Measurements from ENCODE around the gene ATP6V1F. TPM values are rescaled to one million over a fixed set of nuclear protein-coding genes. Genes with fewer than 3 reads are reported as not detected.

Gene ATP6V1F
- total RNA-seq, 1 experiment from 2014 or later, result 234 TPM

DNA sequence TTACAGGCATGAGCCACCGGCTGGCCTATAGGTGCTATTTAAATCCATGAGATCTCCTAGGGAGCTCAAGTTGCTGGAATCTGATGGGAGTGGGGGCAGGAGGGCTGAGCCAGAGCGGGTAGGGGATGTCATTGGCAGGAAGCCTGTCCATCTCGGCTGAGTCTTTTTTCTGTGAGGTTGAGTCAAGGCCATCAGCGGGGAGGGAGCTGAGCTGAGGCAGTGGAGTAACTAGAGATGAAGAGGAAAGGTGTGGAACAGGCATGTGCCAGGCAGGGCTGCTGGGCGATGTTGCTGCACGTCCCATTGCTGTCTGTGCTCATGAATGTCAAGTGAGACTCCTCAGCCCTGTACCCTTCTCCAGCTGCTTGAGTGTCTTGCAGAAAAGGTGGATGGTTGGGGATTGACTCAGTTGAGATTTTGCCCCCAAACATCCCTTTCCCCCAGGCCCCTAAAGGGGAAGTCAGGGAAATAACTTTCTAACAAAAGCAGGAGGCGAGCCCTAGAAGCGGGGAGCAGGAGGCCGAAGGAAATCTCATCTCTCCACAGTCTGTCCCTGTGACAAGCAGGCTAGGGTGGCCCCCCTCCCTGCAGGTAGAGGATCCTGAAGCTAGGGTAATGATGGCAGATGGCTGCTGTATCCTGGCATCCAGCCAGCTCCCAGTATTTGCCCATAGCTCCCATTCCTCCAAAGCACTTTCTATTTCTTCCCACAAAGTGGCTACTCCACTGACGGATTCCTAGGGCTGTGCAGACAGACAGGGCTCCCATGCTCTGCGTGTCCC, 5.4 kb downstream of the ATP6V1F start:
- DNase-seq (ENCODE audit: low read depth), result no peak

DNA sequence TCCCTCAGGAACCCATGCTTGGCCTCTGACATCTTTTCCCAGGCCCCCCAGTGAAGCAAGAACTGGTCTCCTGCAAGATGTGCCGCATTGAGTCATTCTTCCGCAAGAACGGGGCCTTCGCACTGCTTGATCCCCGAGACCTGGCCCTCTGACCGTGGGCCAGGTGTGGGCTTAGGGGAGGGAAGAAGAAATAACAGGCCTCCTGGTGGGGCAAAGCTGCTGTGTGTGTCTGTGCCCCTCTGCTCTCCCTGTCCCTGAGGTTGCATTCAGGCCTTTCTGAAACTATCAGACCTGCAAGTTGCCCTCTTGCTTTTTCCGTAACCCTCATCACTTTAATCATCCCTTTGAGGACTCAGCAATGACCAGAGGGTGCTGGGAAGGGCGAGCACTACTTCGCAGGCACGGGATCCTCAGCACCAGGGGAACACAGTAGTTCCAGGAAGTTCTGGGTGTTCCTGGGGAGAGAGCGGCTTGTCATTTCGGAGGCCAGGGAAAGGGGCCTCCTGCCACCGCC, 6.0 kb downstream of the ATP6V1F start:
- DNase-seq (ENCODE audit: low read depth), result no peak

DNA sequence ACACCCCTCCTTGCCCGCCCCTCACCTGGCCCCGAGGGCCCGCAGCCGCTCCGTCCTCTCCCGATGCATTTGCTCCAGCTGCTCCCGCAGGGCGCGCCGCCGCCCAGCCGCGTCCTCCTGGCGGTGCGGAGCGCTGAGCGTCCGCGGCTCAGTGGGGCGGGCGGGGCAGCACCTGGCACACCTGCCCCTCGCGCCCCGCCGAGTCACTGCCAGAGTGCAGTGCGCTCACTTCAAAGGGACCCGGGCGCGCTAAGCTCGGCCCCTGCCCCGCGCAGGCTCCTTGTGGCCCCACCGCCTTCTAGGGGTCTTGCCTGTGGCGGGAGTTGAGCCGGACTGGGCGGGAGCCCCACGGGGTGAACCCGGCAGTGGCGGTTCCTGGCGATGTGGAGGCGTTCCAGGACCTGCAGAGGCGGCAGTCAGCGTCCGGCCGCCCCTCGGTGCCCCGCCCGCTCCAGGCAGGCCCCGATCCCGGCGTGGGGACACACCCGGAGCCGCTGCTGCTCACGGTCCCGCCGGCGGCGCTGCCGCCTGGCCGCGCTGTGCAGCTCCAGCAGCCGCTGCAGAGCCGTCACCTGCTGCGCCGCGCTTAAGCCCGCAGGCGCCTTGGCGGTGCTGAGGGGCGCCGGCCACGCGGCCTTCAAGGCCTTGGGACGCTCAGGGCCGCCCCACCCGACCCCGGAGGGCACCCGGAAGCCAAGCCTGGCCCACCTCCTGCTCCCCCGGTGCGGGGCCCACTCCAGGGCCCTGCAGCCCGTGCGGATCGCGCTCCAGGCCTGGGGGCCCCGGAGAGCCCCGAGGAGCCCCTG, 6.7 kb downstream of the ATP6V1F start:
- DNase-seq (ENCODE audit: low read depth), result peak; percentile 35

DNA sequence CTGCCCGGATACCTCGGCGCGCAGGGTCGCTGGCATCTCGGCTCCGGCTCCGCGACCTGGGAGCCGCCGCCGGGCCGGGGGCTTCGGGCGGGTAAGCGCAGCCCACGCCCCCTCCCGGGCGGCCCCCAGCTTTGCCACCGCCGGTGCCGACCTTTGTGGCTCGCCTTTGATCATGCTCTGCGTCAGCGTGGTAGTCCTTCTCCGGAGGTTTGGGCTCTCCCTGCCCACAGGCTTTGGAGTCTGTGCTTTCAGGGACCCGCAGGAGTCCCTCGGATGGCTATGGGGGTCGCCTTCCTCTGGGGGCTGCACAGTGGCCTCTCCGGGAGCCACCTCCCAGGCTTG, 7.3 kb downstream of the ATP6V1F start:
- no peak for DNase-seq (ENCODE audit: low read depth)

DNA sequence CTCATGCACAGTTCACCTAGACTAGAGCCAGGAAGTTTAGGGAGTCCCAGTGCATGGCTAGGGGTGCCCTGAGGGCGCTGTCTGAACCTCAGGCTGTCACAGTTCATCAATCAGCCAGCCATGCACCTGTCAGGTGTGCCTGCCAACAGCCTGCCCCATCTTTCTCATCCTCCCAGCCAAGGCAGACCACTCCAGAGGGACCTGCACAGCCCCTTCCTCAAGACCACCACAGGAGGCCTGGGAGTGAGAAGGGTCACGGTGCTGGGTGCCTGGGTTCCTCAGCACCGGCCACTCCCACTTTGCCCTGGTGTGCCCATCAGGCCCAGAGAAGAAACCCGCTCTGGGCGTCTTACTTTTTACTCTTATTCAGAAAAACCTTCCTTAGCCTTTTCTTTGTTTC, 8.4 kb downstream of the ATP6V1F start:
- DNase-seq (ENCODE audit: low read depth), result no peak

DNA sequence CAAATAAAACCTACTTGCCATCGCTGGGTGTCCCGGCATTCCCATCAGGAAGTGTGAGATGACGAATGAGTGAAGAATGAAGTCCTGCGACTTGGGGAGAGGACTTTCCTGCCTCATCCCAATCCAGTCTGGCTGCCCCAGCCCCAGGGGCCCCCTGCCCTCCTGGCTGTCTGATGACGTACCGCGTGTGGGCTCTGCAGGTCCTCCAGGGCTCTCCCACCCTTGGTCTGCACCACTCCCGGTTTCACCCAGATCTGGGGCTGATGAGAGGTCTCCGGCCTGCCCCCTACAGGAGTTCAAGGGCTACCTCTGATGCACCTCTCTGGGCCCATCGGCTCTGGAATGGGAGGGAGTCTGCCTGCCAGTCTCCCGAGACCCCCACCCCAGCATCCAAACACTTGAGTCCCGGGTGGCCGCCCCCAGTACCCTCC, 9.8 kb downstream of the ATP6V1F start:
- DNase-seq (ENCODE audit: low read depth), result peak; percentile 19

DNA sequence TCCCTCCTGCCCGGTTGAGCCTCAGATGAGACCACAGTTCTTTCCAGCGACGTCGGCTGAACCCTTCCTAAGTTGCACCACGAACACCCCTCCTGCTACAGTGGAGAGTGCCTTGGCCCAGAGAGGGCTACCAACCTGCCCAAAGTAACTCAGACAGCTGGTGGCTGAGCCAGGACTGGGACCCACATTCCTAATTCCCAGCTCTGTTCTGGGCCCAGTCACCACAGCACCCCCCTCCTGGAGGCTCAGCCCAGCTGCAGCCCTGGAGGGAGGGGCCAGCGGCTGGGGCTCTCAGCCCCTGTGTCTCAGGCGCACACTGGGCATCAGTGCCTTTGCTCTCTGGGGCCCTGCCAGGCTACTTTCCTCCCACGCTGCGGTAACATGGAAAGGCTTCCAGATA, 10.6 kb downstream of the ATP6V1F start:
- DNase-seq (ENCODE audit: low read depth), result no peak

DNA sequence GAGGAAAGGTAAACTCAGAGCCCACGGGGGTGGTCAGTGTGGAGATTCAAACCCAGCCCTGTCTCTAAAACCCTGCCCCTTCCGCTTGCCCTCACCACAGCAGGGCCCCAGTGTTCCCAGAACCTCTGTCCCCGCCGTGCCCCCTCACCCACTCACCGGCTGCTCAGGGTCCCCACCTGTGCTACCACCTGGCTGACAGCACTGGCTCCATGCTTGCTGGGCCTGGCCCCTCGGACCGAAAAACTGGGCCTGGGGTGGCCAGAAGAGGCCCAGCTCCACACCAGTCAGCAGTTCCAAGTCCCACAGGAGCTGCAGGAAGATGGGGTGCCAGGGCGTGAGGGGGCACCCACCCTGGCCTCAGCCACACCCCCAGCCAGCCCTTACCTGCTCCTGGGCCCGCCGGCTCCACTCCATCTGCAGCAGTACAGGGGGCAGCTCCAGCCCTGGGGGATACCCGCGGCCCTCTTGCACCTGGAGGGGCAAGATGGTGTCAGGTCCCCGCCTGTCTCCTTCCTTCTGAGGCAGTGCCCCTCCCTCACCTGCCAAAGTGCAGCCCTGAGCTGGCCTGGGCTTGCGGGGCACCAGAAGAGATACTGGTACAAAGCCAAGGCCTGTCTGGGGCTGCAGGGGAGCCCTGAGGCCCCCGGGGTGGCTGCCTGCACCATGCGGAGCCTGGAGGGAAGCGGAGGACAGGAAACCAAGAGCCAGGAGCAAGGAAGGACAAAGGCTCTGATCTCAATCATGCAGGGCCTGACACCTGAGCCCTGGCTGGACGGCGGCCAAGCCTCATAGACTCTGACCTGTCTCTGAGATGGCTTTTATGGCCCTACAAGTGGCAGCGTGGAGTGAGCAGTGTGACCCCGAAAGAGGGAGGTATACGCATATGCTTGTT, 11.7 kb downstream of the ATP6V1F start:
- DNase-seq (ENCODE audit: low read depth), result no peak

DNA sequence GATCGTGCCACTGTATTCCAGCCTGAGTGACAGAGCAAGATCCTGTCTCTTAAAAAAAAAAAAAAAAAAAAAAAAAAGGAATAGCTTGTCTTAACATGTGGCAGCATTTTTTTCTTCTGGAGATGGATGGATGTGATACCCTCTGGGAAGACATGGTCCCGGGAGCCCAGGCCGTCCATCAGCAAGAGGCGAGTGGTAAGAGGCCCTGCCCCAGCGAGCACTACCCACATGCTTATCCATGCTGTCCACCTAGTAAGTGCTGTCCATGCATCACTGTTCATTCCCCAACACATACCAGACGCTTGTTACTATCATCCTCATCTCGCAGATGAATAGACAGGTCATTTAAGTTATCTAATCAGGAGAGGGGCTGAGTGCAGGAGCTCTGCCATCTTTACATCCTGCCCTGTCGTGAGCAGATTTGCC, 12.9 kb downstream of the ATP6V1F start:
- DNase-seq (ENCODE audit: low read depth), result no peak

DNA sequence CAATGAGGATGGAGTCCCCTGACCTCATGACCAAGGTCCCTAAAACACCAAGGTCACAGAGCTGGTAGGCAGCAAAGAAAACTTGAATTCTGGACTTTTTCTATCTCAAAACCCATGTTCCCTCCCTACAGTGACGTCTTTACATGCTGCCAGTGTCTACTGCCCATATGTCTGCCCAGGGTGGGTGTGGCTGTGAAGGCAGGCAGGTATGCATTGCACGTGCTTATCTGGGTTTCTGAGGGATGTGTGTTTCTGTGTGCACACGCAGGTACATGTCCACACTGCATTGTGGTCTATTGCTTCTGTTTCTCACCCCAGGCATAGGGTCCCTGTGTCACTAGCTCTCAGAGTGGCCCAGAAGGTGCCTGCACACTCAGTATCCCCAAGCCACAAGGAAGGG, 13.5 kb downstream of the ATP6V1F start:
- no peak for DNase-seq (ENCODE audit: low read depth)

DNA sequence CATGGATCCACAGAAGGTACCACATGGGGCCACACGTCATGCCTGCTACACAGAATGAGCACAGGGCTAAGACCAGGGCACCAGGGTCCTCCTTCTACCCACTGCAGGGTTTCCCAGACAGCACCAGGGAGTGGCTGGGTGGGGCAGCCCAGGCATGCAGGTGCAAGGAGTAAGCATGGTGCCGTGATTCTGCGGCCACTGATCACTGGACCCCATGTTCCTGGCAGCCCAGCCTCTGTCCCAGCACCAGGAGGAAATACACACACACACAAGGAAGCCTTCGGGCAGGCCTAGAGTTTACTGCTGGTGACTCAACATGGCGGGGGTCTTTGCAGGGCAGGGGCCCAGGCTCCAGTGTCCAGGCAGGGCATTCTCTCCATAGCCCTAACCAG, 13.9 kb downstream of the ATP6V1F start:
- no peak for DNase-seq (ENCODE audit: low read depth)

DNA sequence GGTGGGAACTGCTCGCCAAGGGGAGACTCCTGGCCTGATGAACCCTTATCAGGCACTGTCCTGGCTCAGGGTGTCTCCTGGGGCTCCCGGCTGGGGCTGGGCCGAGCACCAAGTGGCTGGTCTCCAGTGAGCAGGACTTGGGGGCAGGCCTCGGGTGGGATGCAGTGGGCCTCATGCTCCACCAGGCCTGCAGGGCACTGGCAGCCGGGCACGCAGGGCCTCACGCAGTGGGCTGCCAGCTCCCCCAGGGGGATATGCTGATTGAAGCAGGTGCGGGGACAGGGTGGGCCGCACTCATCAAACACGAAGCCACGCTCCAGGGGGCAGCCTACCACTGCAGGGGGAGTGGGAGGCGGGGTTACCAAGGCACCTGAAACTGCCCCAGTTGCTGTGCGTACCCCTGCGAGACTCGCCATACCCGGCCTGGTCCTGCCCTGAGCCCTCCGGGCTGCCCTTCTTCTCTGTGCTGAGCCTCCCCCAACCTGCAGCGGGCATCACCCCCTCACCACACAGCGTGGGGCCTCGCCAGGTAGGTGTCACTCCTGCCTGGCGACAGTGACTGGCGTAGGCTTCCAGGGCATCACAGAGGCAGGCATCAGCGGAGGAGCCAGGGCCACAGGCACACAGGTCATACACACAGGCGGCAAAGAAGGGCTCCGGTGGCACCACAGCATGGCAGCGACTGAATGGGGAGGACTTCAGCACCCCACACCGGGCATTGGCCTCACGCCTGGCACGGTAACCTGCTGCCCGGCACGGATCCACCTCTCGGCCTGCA, 14.5 kb downstream of the ATP6V1F start:
- DNase-seq (ENCODE audit: low read depth), result no peak

DNA sequence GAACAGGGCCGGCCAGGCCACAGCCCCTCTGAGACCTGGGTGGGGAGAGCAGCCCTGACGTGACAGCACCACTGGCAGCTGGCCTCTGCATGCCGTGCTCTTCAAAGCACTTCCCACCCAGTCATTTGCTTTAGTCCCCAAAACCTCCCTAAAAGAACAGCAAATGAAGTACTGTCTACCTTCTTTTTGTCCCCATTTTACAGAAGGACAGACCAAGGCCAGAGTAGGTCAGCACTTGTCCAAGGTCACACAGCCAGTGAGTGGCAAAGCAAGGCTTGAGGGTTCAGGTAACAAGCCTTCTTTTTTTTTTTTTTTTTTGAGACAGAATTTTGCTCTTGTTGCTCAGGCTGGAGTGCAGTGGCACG, 15.1 kb downstream of the ATP6V1F start:
- no peak for DNase-seq (ENCODE audit: low read depth)

DNA sequence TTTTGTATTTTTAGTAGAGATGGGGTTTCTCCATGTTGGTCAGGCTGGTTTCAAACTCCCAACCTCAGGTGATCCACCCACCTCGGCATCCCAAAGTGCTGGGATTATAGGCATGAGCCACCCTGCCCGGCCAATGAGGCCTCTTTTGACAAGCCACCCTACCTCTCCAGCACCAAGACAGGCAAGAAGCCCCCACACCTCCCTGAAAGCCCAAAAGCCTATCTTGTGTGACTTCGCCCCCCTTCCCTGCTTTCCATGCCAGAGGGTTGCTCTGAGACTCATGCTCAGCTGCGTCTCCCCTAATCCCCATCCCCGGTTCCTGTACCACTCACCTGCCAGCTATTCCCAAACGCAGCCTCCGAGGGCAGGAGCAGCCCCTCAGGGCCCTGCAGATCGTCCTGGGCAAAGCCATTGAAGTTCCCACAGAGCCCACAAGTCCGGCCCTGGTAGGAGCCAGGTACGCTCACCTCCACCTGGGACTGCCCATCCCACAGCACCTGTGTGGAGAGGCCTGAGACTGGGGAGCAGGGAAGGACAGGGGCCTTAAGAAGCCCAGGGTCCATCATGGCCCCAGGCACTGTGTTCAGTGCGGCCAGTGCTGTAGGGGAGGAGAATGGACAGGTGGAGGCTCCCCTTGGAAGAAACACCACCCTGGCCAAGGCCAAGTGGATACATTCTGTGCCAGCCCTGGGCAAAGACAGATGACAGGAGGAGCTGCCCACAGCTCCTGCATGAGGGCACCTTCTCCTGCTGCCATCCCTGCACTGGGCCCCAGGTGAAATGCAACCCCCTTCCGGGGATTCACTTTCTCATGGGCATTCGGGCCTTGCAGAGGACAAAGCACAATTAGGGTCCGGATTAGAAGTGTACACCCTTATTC, 15.8 kb downstream of the ATP6V1F start:
- no peak for DNase-seq (ENCODE audit: low read depth)

DNA sequence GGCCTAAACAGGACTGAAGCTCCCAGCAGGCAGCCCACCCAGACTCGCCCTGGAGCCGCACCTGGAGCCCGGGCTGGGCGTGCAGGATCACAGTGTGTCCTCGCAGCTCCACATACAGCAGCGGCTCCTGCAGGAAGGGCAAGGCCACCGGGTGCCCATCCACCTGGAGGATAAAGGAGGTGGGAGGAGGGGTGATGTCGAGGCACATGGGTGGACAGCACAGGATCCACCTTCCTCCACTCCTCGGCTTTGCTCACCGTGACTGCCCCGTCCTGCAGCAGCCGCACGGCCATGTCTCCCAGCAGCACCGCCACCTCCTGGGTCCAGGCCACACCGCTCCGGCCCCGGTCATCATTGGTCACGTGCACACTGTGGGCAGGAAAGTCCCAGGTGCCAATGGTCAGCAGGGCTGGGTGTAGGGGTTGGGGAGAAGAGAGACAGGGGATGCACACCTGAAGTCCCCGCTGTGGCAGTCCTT, 16.8 kb downstream of the ATP6V1F start:
- DNase-seq (ENCODE audit: low read depth), result no peak

DNA sequence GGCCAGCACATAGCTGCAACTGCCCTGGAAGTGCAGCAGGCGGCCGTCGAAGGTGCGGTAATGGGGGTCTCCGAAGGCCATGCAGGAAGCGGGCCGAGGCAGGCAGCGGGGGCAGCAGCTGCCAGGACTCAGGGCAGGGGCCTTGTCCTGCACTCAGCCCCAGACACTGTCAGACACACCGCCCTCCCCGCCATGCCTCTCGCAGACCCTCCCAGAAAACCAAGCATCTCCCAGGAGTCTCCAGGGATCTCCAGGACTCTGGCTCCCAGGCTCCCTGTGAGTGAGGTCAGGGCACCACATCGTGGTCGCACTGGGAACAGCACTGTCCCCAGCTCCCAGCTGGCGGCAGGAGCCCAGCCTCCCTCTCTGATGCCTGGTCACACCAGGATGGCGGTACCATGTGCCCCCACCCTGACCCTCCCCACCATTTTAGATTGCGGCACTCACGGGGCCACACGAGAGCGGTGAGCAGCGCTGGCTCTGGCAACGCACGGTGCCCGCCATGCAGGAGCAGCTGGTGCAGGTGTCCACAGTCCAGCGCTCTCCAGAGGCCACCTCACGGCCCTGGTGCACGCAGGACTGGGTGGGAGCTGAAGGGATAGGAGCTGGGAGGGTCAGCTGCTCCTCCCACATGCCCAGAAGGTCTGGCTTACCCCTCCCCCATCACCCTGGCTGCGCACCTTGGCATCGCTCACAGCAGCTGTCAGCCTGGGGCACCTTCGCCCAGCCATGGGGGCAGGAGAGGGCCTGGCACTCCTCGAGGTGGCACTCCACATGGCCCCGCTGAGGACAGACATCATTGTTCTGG, 17.5 kb downstream of the ATP6V1F start:
- DNase-seq (ENCODE audit: low read depth), result peak; percentile 63

DNA sequence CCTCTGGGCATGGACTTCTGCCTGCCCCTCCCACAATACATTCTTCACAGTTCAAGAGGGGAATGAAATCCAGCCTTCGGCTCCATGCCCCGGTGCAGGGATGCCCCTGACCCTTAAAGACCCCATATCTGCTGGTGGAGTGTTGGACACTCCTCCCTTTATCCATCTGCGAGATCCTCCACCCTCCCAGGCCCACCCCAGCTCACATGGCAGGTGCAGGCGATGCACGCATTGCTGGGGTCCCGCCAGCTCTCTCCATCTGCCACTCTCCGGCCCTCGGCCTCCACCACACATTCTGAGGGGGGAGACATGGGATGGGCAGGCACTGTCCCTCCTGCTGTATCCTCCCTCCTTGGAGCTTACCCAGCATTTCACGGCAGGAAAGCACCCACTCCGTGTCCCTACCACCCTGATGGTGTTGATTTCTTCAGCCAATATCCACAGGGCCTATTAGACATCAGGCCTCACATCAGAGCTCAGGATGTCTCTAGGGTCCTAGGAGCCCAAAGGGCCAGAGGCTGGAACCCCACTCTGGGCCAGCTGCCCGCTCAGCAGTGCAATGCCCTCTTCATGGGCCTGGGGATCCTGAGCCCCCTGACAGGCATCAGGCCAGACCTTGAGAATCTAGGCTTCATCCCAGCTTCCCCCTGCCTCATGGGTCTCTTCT, 18.3 kb downstream of the ATP6V1F start:
- DNase-seq (ENCODE audit: low read depth), result no peak

DNA sequence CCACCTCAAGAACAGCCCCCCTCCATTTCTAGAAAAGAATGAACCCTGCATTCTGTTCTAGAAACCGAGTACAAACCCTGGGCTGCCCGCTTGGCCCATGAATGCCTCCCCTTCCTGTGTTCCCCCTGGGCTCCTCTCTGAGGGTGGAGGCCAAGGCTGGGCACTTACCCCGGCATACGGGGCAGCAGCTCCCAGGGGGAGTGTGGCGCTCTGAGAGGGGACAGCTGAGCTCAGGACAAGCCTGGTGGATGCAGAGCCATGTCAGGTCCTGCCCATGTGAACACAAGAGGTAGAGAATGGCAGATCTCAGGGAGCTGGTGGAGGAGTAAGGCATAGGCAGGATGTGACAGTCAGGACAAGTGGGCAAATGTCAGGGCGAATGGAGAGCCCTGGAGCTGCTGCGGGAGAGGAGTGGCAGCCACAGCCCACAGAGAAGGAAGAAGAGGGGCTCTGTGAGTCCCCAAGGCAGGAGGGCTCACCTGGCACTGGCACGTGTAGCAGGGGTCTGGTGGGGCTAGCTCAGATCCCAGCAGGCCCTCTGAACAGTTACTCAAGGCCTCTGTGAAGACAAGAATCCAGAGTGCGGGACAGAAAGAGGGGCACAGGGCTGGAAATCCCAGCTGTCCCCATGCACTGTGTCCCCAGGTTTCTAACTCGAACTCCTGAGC, 18.9 kb downstream of the ATP6V1F start:
- DNase-seq (ENCODE audit: low read depth), result no peak
